Memory B cell (primary cell): ENCODE measurements around the gene ROBO1.
"Not testable (repeated sequence)": the region's sequence is repeated elsewhere in the genome, so short reads cannot be mapped to it uniquely, and the experiment has no call there.

Source experiments
- ATAC-seq: fragments of 150-1000 bp; cut with Tn5 transposase; 2 replicates; pipeline ENCODE4 v1.10.0; 2021; ENCODE audit warnings: low read depth, mild to moderate bottlenecking, moderate library complexity
- DNase-seq, 2 donors: peaks; one replicate each; pipeline ENCODE4 v3.0.0; 2022; ENCODE audit warnings: low spot score in 2 of 2
- H3K27ac Mint-ChIP-seq: one replicate; pipeline ENCODE4 v1.8.0; 2022; ENCODE audit warnings: mild to moderate bottlenecking, moderate library complexity, mixed read lengths
- H3K27me3 Mint-ChIP-seq: one replicate; pipeline ENCODE4 v1.8.0; 2022; ENCODE audit warnings: mixed read lengths
- H3K36me3 Mint-ChIP-seq: one replicate; pipeline ENCODE4 v1.8.0; 2022; ENCODE audit warnings: mild to moderate bottlenecking, mixed read lengths
- H3K4me1 Mint-ChIP-seq: one replicate; pipeline ENCODE4 v1.8.0; 2022; ENCODE audit warnings: mixed read lengths
- H3K4me3 Mint-ChIP-seq: one replicate; pipeline ENCODE4 v1.8.0; 2022; ENCODE audit warnings: mild to moderate bottlenecking, moderate library complexity, mixed read lengths
- H3K9me3 Mint-ChIP-seq: one replicate; pipeline ENCODE4 v1.8.0; 2022; ENCODE audit warnings: mixed read lengths

The ROBO1 gene

DNA sequence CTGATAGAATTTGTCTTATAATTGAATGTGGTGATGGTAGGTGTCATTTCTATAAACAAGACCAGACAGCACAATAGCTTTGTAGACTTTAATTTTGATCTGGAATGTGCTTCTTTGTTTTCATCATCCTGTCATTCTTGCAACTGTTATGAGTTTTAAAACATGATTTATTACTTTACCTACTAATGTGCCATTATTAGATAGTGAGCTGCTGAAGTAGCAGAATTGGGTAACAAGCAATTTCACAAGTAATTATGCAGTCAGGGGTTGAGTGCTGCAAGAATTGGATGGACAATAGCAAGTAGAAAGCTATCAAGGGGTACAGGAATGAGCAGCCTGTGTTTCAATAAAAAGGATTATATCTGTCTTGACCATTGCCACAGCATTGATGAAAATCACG lies 975.6 kb downstream of the ROBO1 start:
- no peak for ATAC-seq
- Mint-ChIP-seq H3K9me3 (peaks cover 8% of the 10 kb centered on the region), H3K36me3 (no peaks in the 10 kb centered on the region), H3K27ac (no peak overlapping the region), H3K27me3 (no peaks in the 10 kb centered on the region), H3K4me3 (no peak overlapping the region), H3K4me1 (no peaks in the 10 kb centered on the region)
- no peak for DNase-seq

DNA sequence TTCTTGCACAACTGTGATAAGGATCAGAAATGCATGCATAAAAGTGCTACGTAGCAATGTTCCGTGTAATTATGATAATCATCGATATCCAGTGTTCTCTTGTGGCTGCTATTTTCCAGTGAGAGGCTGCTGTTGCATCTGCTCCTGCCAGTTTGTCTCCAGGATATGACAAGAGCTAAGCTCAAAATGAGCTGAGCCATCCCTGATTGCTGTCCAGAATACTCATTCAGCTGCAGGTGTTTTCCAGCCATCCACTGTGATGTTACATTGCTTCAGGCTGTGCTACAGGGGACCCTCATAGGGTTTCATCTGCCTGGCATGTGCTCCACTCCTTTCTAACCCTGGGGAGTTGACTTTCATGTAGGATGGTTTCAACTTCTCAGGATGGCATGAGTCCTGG lies 976.0 kb downstream of the ROBO1 start:
- H3K27me3 Mint-ChIP-seq: no peaks in the 10 kb centered on the region
- H3K27ac Mint-ChIP-seq: no peak overlapping the region
- no peak for ATAC-seq
- H3K36me3 Mint-ChIP-seq: no peaks in the 10 kb centered on the region
- peaks cover 7% of the 10 kb centered on the region for H3K9me3 Mint-ChIP-seq
- H3K4me3 Mint-ChIP-seq: no peak overlapping the region
- no peaks in the 10 kb centered on the region for H3K4me1 Mint-ChIP-seq
- DNase-seq: no peak

DNA sequence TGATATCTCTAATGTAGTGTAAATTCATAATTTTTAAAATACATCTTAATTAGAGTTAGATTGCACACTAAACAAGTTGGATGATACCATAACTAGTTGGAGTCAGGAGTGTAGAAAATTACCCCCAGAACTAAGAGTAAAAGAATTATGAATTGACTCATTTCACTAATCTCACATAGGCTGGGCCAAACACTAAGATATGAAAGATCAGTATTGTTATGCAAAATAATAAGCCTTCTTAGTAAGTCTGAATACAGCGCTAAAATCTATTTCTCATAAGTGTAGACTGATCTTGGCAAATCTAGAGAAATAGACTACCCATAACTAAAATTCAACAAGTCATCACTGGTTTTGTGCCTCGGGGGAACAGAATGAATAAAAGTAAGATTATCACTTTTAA lies 979.0 kb downstream of the ROBO1 start:
- no peak for DNase-seq
- peaks cover 5% of the 10 kb centered on the region for H3K9me3 Mint-ChIP-seq
- no peak overlapping the region for H3K4me3 Mint-ChIP-seq
- H3K27ac Mint-ChIP-seq: no peak overlapping the region
- no peaks in the 10 kb centered on the region for H3K36me3 Mint-ChIP-seq
- H3K27me3 Mint-ChIP-seq: no peaks in the 10 kb centered on the region
- no peaks in the 10 kb centered on the region for H3K4me1 Mint-ChIP-seq
- ATAC-seq: no peak

DNA sequence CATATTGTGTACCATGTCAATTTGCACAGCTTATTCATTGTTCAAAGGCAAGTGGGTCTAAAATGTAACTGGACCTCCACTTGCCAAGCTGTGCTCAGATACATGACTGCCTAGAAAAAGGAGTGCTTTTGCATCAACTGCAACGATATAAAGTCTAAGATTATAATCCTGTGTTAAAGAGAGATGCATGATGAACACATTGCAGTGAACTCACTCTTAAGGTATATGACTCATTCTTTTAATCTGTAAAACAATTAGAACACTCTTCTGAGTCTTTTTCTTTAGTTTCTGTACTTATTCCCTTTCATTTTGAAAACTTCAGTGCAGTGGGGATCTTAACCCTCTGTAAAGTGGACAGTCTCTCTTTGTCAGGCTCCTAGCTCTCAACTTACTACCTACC lies 982.8 kb downstream of the ROBO1 start:
- Mint-ChIP-seq H3K27me3 (no peaks in the 10 kb centered on the region), H3K4me3 (no peak overlapping the region), H3K27ac (no peak overlapping the region), H3K36me3 (no peaks in the 10 kb centered on the region), H3K9me3 (peaks cover 8% of the 10 kb centered on the region), H3K4me1 (no peaks in the 10 kb centered on the region)
- ATAC-seq (no peak), DNase-seq (no peak)

DNA sequence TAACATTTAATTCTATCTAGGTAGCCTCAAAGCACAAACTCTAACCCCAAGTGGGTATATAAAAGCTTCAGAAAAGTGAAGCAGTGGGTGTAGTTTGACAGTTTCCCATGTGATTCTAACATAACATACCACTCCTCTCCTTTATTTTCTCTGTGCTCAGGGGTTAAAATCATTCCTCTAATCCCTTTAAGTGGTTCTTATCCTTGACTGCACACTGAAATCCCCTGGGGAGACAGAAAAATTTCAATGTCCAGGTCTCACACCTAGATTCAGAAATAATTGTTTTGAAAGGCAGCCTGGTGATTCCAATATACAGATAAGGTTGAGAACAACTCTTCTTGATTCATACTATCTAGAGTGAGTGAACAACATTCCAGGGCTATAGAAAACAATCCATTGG lies 986.4 kb downstream of the ROBO1 start:
- H3K9me3 Mint-ChIP-seq: peaks cover 9% of the 10 kb centered on the region

DNA sequence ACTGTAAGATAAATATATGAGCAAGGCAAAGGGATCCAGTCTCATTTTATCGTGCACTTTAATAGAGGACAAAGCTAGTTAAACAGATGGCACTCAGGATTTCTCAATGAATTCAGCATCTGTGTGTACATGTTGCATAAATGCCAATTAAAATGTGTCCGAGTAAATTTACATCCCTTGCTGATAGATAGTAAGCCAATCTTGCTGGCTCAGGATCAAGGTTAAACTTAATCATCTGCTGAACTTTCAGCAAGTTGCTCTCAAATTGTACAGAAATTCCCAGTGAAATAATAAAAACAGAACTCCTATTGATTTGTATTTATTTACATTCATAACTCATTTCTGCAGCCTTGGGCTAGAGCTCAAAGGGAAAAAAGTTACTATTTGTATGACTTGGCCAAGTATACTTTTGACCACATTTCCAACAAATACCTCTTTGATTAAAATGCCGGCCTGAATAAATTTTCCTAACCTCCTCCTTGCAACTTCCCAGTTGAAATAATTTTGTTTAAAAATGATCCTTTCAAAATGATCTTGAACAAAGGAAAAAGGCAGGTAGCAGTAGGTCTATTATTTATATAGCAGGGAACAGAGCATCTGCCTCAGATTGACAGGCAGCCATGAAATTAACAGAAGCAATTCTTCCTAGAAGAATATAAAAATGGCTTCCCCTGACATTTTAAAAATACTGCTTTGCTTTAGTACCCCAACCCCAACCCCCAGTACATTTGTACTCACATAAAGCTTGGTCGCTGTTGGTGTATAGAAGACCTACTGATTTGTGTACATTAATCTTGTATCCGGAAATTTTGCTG lies 1001.9 kb downstream of the ROBO1 start:
- Mint-ChIP-seq H3K4me3 (no peak overlapping the region), H3K4me1 (no peaks in the 10 kb centered on the region), H3K36me3 (no peaks in the 10 kb centered on the region), H3K9me3 (peaks cover 5% of the 10 kb centered on the region), H3K27me3 (no peaks in the 10 kb centered on the region), H3K27ac (no peak overlapping the region)
- DNase-seq: no peak
- ATAC-seq: no peak

More for the DNA sequence above, 986.4 kb downstream of the ROBO1 start:
- H3K36me3 Mint-ChIP-seq: no peaks in the 10 kb centered on the region
- DNase-seq (no peak), ATAC-seq (no peak)
- no peaks in the 10 kb centered on the region for H3K27me3 Mint-ChIP-seq
- H3K4me1 Mint-ChIP-seq: no peaks in the 10 kb centered on the region
- no peak overlapping the region for H3K27ac Mint-ChIP-seq
- H3K4me3 Mint-ChIP-seq: no peak overlapping the region

DNA sequence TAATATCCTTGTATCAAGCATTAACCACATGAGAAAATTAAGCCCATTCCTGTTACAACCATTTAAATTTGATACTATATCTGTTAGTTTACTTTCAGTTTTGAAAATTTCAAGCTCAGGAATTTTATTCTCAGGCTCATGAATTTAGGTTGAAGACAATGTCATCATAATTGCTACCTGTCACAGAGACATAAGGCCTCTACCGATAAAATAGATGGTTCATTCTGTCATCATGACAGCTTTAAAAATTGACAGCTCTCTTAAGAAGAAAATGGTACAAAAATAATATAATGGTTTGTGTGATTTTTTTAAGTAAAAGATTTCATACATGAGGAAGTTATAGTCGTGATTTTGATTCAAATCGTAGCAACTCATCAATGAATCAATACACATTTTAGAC lies 1003.2 kb downstream of the ROBO1 start:
- Mint-ChIP-seq H3K9me3 (peaks cover 5% of the 10 kb centered on the region), H3K4me3 (no peak overlapping the region), H3K4me1 (no peaks in the 10 kb centered on the region), H3K27ac (no peak overlapping the region), H3K27me3 (no peaks in the 10 kb centered on the region), H3K36me3 (no peaks in the 10 kb centered on the region)
- DNase-seq: no peak
- no peak for ATAC-seq

DNA sequence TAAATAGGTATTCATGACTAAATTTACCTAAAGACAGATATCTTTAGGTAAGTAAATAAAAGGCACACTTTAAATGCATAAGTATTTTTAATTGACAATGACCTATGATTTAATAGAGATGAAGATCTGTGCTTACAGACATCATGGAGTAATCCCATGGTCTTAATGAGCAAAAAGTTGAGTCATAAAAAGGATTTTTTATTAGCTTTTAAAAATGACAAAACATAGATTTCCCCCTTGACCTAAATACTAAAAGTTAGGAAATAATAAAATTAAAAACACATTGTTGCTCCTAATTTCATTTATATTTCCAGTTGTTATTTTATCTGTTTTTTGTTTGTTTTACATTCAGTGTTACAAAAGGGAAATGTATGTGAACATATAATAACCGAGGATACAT lies 1005.7 kb downstream of the ROBO1 start:
- Mint-ChIP-seq H3K36me3 (no peaks in the 10 kb centered on the region), H3K27me3 (no peaks in the 10 kb centered on the region), H3K27ac (no peak overlapping the region), H3K4me1 (no peaks in the 10 kb centered on the region), H3K4me3 (no peak overlapping the region), H3K9me3 (peaks cover 2% of the 10 kb centered on the region)
- DNase-seq (no peak), ATAC-seq (no peak)

DNA sequence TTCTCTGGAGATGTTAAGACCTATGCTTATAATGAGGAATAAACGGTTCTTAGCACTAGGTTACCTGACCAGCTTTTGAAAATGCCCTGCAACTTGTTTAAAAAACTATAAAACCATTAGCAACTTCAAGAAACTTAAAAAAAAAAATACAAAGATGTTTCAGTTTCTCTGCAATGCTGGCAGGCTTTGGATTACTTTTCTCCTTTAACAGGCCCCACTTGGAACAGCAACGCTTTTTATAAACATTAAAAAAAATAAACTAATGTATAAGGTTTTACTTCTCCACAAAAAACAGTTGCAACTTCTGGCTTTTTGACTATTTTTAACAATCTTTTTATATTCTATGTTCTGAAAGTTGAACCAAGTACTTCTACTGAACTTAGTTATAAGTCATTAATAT lies 1006.7 kb downstream of the ROBO1 start:
- Mint-ChIP-seq H3K36me3 (no peaks in the 10 kb centered on the region), H3K9me3 (peaks cover 2% of the 10 kb centered on the region), H3K4me3 (no peak overlapping the region), H3K4me1 (no peaks in the 10 kb centered on the region), H3K27me3 (no peaks in the 10 kb centered on the region), H3K27ac (no peak overlapping the region)
- no peak for DNase-seq
- ATAC-seq: no peak

DNA sequence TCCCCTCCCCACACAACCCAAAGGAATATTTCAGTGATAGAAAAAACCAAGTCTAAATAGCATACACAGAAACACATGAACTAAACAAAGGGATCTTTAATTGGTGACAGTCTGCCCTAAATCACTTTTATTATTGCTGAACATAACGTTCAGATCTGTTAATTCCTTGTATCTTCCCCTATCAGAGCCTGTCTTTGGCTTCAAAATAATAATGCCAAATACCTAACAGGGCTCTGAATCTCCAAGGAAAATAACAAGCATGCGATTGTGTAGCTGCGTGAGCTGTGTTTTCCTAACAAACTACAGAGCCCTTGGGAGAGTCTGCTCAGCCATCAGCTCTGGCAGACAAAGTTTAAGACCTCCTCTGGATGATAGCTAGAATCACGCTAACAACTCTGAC lies 1010.1 kb downstream of the ROBO1 start:
- H3K4me3 Mint-ChIP-seq: no peak overlapping the region
- H3K9me3 Mint-ChIP-seq: peaks cover 2% of the 10 kb centered on the region
- no peaks in the 10 kb centered on the region for H3K27me3 Mint-ChIP-seq
- no peak overlapping the region for H3K27ac Mint-ChIP-seq
- no peaks in the 10 kb centered on the region for H3K4me1 Mint-ChIP-seq
- no peak for ATAC-seq
- H3K36me3 Mint-ChIP-seq: no peaks in the 10 kb centered on the region
- no peak for DNase-seq

DNA sequence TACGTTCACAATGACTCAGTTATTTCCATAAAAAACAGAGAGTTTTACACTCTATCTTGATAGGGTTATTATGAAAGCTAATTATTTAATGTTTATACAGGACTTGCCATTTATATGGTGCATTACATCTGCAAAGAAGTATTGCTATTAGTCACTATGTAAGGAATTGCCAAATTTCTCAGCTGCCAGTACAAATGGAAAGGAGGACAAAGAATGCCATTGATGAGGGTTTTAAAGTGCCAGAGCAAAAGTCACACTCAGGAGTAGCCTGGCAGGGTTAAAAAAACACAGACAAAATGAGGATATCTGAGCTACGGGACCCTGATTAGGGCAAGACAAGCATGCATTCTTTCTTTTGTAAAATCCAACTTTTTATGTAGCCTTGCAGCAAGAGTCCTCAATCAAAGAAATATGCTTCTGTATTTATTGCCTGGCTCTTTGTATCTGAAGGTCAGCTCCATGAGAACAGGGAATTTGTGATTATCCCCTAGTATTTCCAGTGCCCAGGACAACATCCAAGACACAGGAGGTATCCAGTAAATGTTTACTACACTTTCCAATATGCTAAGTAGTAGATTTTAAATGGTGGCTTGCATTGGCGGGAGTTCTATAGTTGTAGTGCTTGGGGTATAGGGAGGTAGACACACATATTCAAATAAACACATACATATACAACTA lies 1013.6 kb downstream of the ROBO1 start:
- Mint-ChIP-seq H3K27me3 (no peaks in the 10 kb centered on the region), H3K9me3 (peaks cover 2% of the 10 kb centered on the region), H3K4me1 (no peaks in the 10 kb centered on the region), H3K36me3 (no peaks in the 10 kb centered on the region), H3K4me3 (no peak overlapping the region), H3K27ac (no peak overlapping the region)
- ATAC-seq (no peak), DNase-seq (no peak)

DNA sequence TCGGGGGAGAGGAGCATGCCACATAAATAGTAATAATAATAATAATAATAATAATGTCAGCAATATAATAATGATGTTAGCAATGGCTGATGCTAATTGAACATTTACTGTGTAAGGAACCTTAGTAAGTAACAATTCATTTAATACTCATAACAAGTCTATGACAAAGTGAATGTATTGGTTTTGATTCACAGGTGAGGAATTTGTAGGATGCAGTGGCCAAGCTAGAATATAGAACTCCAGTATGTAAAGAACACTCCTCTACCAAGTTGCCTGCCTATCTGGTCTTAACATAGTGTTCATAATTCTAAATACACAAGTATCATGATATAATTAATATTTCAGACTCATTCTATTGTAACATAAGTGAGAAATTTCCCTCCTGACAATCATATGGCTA lies 1016.5 kb downstream of the ROBO1 start:
- no peaks in the 10 kb centered on the region for H3K4me1 Mint-ChIP-seq
- DNase-seq: no peak
- H3K27me3 Mint-ChIP-seq: no peaks in the 10 kb centered on the region
- H3K36me3 Mint-ChIP-seq: no peaks in the 10 kb centered on the region
- H3K9me3 Mint-ChIP-seq: peaks cover 2% of the 10 kb centered on the region
- no peak overlapping the region for H3K4me3 Mint-ChIP-seq
- ATAC-seq: no peak
- no peak overlapping the region for H3K27ac Mint-ChIP-seq

DNA sequence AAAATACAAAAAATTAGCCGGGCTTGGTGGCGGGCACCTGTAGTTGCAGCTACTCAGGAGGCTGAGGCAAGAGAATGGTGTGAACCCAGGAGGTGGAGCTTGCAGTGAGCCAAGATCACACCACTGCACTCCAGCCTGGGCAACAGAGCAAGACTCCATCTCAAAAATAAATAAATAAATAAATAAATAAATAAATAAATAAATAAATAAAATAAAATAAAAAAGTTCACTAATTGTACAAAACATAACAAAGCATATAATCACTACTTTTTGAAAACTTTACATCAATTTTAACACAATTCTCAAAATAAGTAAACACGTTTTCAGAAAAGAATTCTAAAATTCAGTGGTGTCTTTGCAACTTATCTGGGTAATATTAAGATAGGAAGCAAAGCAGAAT lies 1017.5 kb downstream of the ROBO1 start:
- H3K4me3 Mint-ChIP-seq, ATAC-seq, H3K4me1 Mint-ChIP-seq, H3K27ac Mint-ChIP-seq, H3K9me3 Mint-ChIP-seq, H3K27me3 Mint-ChIP-seq, H3K36me3 Mint-ChIP-seq, DNase-seq: not testable (repeated sequence)

DNA sequence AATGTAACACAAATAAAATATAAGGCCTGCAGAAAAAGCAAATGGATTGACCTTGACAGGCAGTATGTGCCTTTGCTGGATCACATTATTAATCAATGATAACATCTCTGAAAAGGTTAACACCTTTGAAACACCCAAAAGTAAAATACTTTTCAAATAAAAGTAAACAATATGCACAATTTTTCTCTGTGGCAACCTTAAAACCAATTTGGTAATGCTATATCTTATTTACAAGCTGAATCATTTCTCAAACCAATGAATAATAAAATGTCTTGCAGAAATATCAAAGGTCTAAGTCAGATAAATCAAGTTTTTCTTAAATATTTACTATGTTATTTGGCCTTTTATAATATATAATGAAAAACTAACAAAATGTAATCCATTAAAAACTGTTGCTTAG lies 1018.7 kb downstream of the ROBO1 start:
- H3K4me3 Mint-ChIP-seq: no peak overlapping the region
- H3K36me3 Mint-ChIP-seq: no peaks in the 10 kb centered on the region
- H3K27me3 Mint-ChIP-seq: no peaks in the 10 kb centered on the region
- H3K27ac Mint-ChIP-seq: no peak overlapping the region
- H3K9me3 Mint-ChIP-seq: peaks cover 4% of the 10 kb centered on the region
- H3K4me1 Mint-ChIP-seq: no peaks in the 10 kb centered on the region
- DNase-seq (no peak), ATAC-seq (no peak)

DNA sequence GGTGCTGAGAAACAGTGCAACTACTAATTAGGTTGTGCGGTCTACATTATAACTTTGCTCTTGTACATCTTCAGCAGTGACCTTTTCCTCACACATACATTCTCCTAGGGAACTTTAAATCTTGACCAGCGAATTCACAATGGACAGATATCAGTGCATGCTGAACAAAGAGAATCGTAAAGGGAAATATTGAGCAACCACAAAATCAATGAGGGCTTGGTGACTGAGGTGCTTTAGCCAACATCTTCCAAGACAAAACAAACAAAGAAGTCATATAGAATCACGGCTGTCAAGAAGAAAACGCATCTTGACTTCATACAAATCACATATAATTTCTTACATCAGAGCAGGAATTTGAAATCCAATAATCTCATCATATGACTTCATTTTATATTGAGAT lies 1022.0 kb downstream of the ROBO1 start:
- no peaks in the 10 kb centered on the region for H3K36me3 Mint-ChIP-seq
- ATAC-seq (no peak), DNase-seq (no peak)
- no peak overlapping the region for H3K4me3 Mint-ChIP-seq
- H3K27ac Mint-ChIP-seq: no peak overlapping the region
- no peaks in the 10 kb centered on the region for H3K27me3 Mint-ChIP-seq
- H3K4me1 Mint-ChIP-seq: no peaks in the 10 kb centered on the region
- H3K9me3 Mint-ChIP-seq: peaks cover 7% of the 10 kb centered on the region
